ENCODE data around the gene CD209.

The CD209 gene

GRCh38 chr19:7705387-7706187 lies 41.7 kb downstream of the CD209 start:
- H3K36me3 ChIP-seq (ENCODE audit: control insufficient read depth, insufficient read depth, low read length): no peaks in the 10 kb centered on the region
- no peaks in the 10 kb centered on the region for H3K9me3 ChIP-seq (ENCODE audit: control insufficient read depth, low read length)
- no peaks in the 10 kb centered on the region for H3K4me1 ChIP-seq (ENCODE audit: control insufficient read depth, insufficient read depth, low read length, poor library complexity, severe bottlenecking)
- WGBS, 2 experiments (ENCODE audit: insufficient coverage in 2 of 2): 82 to 83% methylated on average over 11 to 16 of the region's 24 CpGs
- no peak overlapping the region for H3K4me3 ChIP-seq (ENCODE audit: extremely low read depth, insufficient read depth, low read length, poor library complexity, severe bottlenecking)
- no peak overlapping the region for H3K27ac ChIP-seq (ENCODE audit: low read depth, low read length, severe bottlenecking)

- H3K4me3 ChIP-seq (ENCODE audit: extremely low read depth, insufficient read depth, low read length, poor library complexity, severe bottlenecking): no peak overlapping the region
- H3K36me3 ChIP-seq (ENCODE audit: control insufficient read depth, insufficient read depth, low read length): no peaks in the 10 kb centered on the region
- H3K9me3 ChIP-seq (ENCODE audit: control insufficient read depth, low read length): no peaks in the 10 kb centered on the region
- H3K27ac ChIP-seq (ENCODE audit: low read depth, low read length, severe bottlenecking): no peak overlapping the region
- H3K4me1 ChIP-seq (ENCODE audit: control insufficient read depth, insufficient read depth, low read length, poor library complexity, severe bottlenecking): no peaks in the 10 kb centered on the region
- WGBS, 2 experiments (ENCODE audit: insufficient coverage in 2 of 2): 80 to 84% methylated on average over 6 of the region's 6 CpGs
Measured at GRCh38 chr19:7704280-7705060, 42.9 kb downstream of the CD209 start.

- Histone ChIP-seq H3K4me3 (ENCODE audit: extremely low read depth, insufficient read depth, low read length, poor library complexity, severe bottlenecking) (no peak overlapping the region), H3K36me3 (ENCODE audit: control insufficient read depth, insufficient read depth, low read length) (no peaks in the 10 kb centered on the region), H3K4me1 (ENCODE audit: control insufficient read depth, insufficient read depth, low read length, poor library complexity, severe bottlenecking) (no peaks in the 10 kb centered on the region), H3K9me3 (ENCODE audit: control insufficient read depth, low read length) (no peaks in the 10 kb centered on the region), H3K27ac (ENCODE audit: low read depth, low read length, severe bottlenecking) (no peak overlapping the region)
- WGBS, 2 experiments (ENCODE audit: insufficient coverage in 2 of 2): 66 to 82% methylated on average over 5 to 8 of the region's 8 CpGs
Measured at GRCh38 chr19:7703332-7703731, 44.0 kb downstream of the CD209 start.

- 64 to 68% methylated on average over 10 to 12 of the region's 20 CpGs for WGBS, 2 experiments (ENCODE audit: insufficient coverage in 2 of 2)
- Histone ChIP-seq H3K4me3 (ENCODE audit: extremely low read depth, insufficient read depth, low read length, poor library complexity, severe bottlenecking) (no peak within 1 kb of the TSS), H3K4me1 (ENCODE audit: control insufficient read depth, insufficient read depth, low read length, poor library complexity, severe bottlenecking) (no peaks in the 10 kb centered on the region)
Measured at GRCh38 chr19:7701654-7702457, 45.5 kb downstream of the CD209 start, which contains the start of gene FCER2. Gene FCER2 (minus strand): TSS chr19:7702131. CDS start chr19:7699760, 2,371 bp downstream.

GRCh38 chr19:7701049-7701653 lies 46.2 kb downstream of the CD209 start:
- H3K4me1 ChIP-seq (ENCODE audit: control insufficient read depth, insufficient read depth, low read length, poor library complexity, severe bottlenecking): no peaks in the 10 kb centered on the region
- H3K9me3 ChIP-seq (ENCODE audit: control insufficient read depth, low read length): no peaks in the 10 kb centered on the region
- no peaks in the 10 kb centered on the region for H3K36me3 ChIP-seq (ENCODE audit: control insufficient read depth, insufficient read depth, low read length)
- H3K27ac ChIP-seq (ENCODE audit: low read depth, low read length, severe bottlenecking): no peak overlapping the region
- 84 to 85% methylated on average over 11 to 12 of the region's 12 CpGs for WGBS, 2 experiments (ENCODE audit: insufficient coverage in 2 of 2)
- H3K4me3 ChIP-seq (ENCODE audit: extremely low read depth, insufficient read depth, low read length, poor library complexity, severe bottlenecking): no peak overlapping the region

More at GRCh38 chr19:7701654-7702457, 45.5 kb downstream of the CD209 start, which contains the start of gene FCER2:
- Histone ChIP-seq H3K9me3 (ENCODE audit: control insufficient read depth, low read length) (no peaks in the 10 kb centered on the region), H3K36me3 (ENCODE audit: control insufficient read depth, insufficient read depth, low read length) (no peaks in the 10 kb centered on the region), H3K27ac (ENCODE audit: low read depth, low read length, severe bottlenecking) (no peak within 1 kb of the TSS)

- Histone ChIP-seq H3K9me3 (ENCODE audit: control insufficient read depth, low read length) (no peaks in the 10 kb centered on the region), H3K4me1 (ENCODE audit: control insufficient read depth, insufficient read depth, low read length, poor library complexity, severe bottlenecking) (no peaks in the 10 kb centered on the region), H3K36me3 (ENCODE audit: control insufficient read depth, insufficient read depth, low read length) (no peaks in the 10 kb centered on the region), H3K4me3 (ENCODE audit: extremely low read depth, insufficient read depth, low read length, poor library complexity, severe bottlenecking) (no peak overlapping the region), H3K27ac (ENCODE audit: low read depth, low read length, severe bottlenecking) (no peak overlapping the region)
- 77 to 78% methylated on average over 8 to 10 of the region's 15 CpGs for WGBS, 2 experiments (ENCODE audit: insufficient coverage in 2 of 2)
Measured at GRCh38 chr19:7699417-7700401, 47.6 kb downstream of the CD209 start.

GRCh38 chr19:7699003-7699402 lies 48.3 kb downstream of the CD209 start:
- no peaks in the 10 kb centered on the region for H3K4me1 ChIP-seq (ENCODE audit: control insufficient read depth, insufficient read depth, low read length, poor library complexity, severe bottlenecking)
- WGBS, 2 experiments (ENCODE audit: insufficient coverage in 2 of 2): 35 to 58% methylated on average over 1 to 2 of the region's 2 CpGs
- H3K27ac ChIP-seq (ENCODE audit: low read depth, low read length, severe bottlenecking): no peak overlapping the region
- H3K9me3 ChIP-seq (ENCODE audit: control insufficient read depth, low read length): no peaks in the 10 kb centered on the region
- H3K4me3 ChIP-seq (ENCODE audit: extremely low read depth, insufficient read depth, low read length, poor library complexity, severe bottlenecking): no peak overlapping the region
- H3K36me3 ChIP-seq (ENCODE audit: control insufficient read depth, insufficient read depth, low read length): no peaks in the 10 kb centered on the region

GRCh38 chr19:7698583-7698982 lies 48.8 kb downstream of the CD209 start:
- Histone ChIP-seq H3K4me1 (ENCODE audit: control insufficient read depth, insufficient read depth, low read length, poor library complexity, severe bottlenecking) (no peaks in the 10 kb centered on the region), H3K4me3 (ENCODE audit: extremely low read depth, insufficient read depth, low read length, poor library complexity, severe bottlenecking) (no peak overlapping the region), H3K27ac (ENCODE audit: low read depth, low read length, severe bottlenecking) (no peak overlapping the region), H3K9me3 (ENCODE audit: control insufficient read depth, low read length) (no peaks in the 10 kb centered on the region), H3K36me3 (ENCODE audit: control insufficient read depth, insufficient read depth, low read length) (no peaks in the 10 kb centered on the region)
- 44 to 50% methylated on average over 5 to 9 of the region's 11 CpGs for WGBS, 2 experiments (ENCODE audit: insufficient coverage in 2 of 2)

- Histone ChIP-seq H3K4me3 (ENCODE audit: extremely low read depth, insufficient read depth, low read length, poor library complexity, severe bottlenecking) (no peak overlapping the region), H3K36me3 (ENCODE audit: control insufficient read depth, insufficient read depth, low read length) (no peaks in the 10 kb centered on the region), H3K9me3 (ENCODE audit: control insufficient read depth, low read length) (no peaks in the 10 kb centered on the region), H3K27ac (ENCODE audit: low read depth, low read length, severe bottlenecking) (no peak overlapping the region), H3K4me1 (ENCODE audit: control insufficient read depth, insufficient read depth, low read length, poor library complexity, severe bottlenecking) (no peaks in the 10 kb centered on the region)
- 50 to 51% methylated on average over 7 of the region's 10 CpGs for WGBS, 2 experiments (ENCODE audit: insufficient coverage in 2 of 2)
Measured at GRCh38 chr19:7697721-7698287, 49.5 kb downstream of the CD209 start.
